Measurements from ENCODE around the gene ZNF326. TPM values are rescaled to one million over a fixed set of nuclear protein-coding genes. Genes with fewer than 3 reads are reported as not detected.

Gene ZNF326
- total RNA-seq, 2 experiments from 2014 or later, result 14.9 to 15.5 TPM

- DNase-seq, result no peak
- Mint-ChIP-seq H3K36me3 (ENCODE audit: low read depth) (no peaks in the 10 kb centered on the region), H3K4me3 (no peak overlapping the region), H3K4me1 (peaks cover 35% of the 10 kb centered on the region), H3K27me3 (no peaks in the 10 kb centered on the region), H3K27ac (no peak overlapping the region), H3K9me3 (no peaks in the 10 kb centered on the region)
- CTCF ChIA-PET, result interaction anchor here (0.7 kb wide), 1 partner anchor 74 kb away, joined by 3 read pairs; no protein-coding TSS in a partner anchor
- POLR2A ChIA-PET, result no interaction called here
Observed at GRCh38 chr1:89955311-89956205, 39.4 kb upstream of the ZNF326 start.

- peaks cover 35% of the 10 kb centered on the region for H3K4me1 Mint-ChIP-seq
- no peaks in the 10 kb centered on the region for H3K27me3 Mint-ChIP-seq
- H3K4me3 Mint-ChIP-seq, result no peak overlapping the region
- no peaks in the 10 kb centered on the region for H3K9me3 Mint-ChIP-seq
- peak overlapping the region; percentile 28 for H3K27ac Mint-ChIP-seq
- ChIA-PET CTCF (interaction anchor here (0.8 to 1.1 kb wide), 2 partner anchors 12 to 113 kb away, joined by 3 read pairs; no protein-coding TSS in a partner anchor), POLR2A (interaction anchor here (1.0 kb wide), 2 partner anchors 113 to 114 kb away, joined by 3 to 4 read pairs; no protein-coding TSS in a partner anchor)
- peak; percentile 49 for DNase-seq
- no peaks in the 10 kb centered on the region for H3K36me3 Mint-ChIP-seq (ENCODE audit: low read depth)
Observed at GRCh38 chr1:89957107-89957506, 37.8 kb upstream of the ZNF326 start.

GRCh38 chr1:89958851-89959654 is 35.9 kb upstream of the ZNF326 start:
- CTCF ChIA-PET, result interaction anchor here (0.5 to 1.0 kb wide), 2 partner anchors 116 to 173 kb away, joined by 3 to 4 read pairs; no protein-coding TSS in a partner anchor
- no peak overlapping the region for H3K4me3 Mint-ChIP-seq
- POLR2A ChIA-PET, result no interaction called here
- no peaks in the 10 kb centered on the region for H3K36me3 Mint-ChIP-seq (ENCODE audit: low read depth)
- no peaks in the 10 kb centered on the region for H3K9me3 Mint-ChIP-seq
- no peak for DNase-seq
- peaks cover 3% of the 10 kb centered on the region for H3K27me3 Mint-ChIP-seq
- H3K27ac Mint-ChIP-seq, result no peak overlapping the region
- peaks cover 21% of the 10 kb centered on the region for H3K4me1 Mint-ChIP-seq

GRCh38 chr1:89959719-89960118 is 35.2 kb upstream of the ZNF326 start:
- H3K9me3 Mint-ChIP-seq, result no peaks in the 10 kb centered on the region
- peaks cover 6% of the 10 kb centered on the region for H3K27me3 Mint-ChIP-seq
- H3K4me1 Mint-ChIP-seq, result peaks cover 17% of the 10 kb centered on the region
- H3K4me3 Mint-ChIP-seq, result no peak overlapping the region
- ChIA-PET CTCF (interaction anchor here (0.5 to 1.1 kb wide), 3 partner anchors 116 to 173 kb away, joined by 3 to 4 read pairs (median 3); no protein-coding TSS in a partner anchor), POLR2A (no interaction called here)
- no peak for DNase-seq
- H3K36me3 Mint-ChIP-seq (ENCODE audit: low read depth), result no peaks in the 10 kb centered on the region
- H3K27ac Mint-ChIP-seq, result no peak overlapping the region

GRCh38 chr1:89962024-89962741 is 32.7 kb upstream of the ZNF326 start:
- H3K4me1 Mint-ChIP-seq, result peaks cover 11% of the 10 kb centered on the region
- ChIA-PET CTCF (no interaction called here), POLR2A (interaction anchor here (0.9 kb wide), 1 partner anchor 119 kb away, joined by 3 read pairs; no protein-coding TSS in a partner anchor)
- no peak overlapping the region for H3K27ac Mint-ChIP-seq
- no peak for DNase-seq
- no peak overlapping the region for H3K4me3 Mint-ChIP-seq
- H3K27me3 Mint-ChIP-seq, result peaks cover 14% of the 10 kb centered on the region
- no peaks in the 10 kb centered on the region for H3K9me3 Mint-ChIP-seq
- no peaks in the 10 kb centered on the region for H3K36me3 Mint-ChIP-seq (ENCODE audit: low read depth)

GRCh38 chr1:89962742-89963075 is 32.2 kb upstream of the ZNF326 start:
- Mint-ChIP-seq H3K27ac (no peak overlapping the region), H3K4me1 (peaks cover 7% of the 10 kb centered on the region), H3K9me3 (no peaks in the 10 kb centered on the region), H3K4me3 (no peak overlapping the region), H3K36me3 (ENCODE audit: low read depth) (no peaks in the 10 kb centered on the region), H3K27me3 (peaks cover 15% of the 10 kb centered on the region)
- ChIA-PET POLR2A (no interaction called here), CTCF (no interaction called here)
- DNase-seq, result no peak

- Mint-ChIP-seq H3K9me3 (no peaks in the 10 kb centered on the region), H3K36me3 (ENCODE audit: low read depth) (no peaks in the 10 kb centered on the region), H3K27me3 (peaks cover 15% of the 10 kb centered on the region), H3K27ac (no peak overlapping the region), H3K4me1 (no peaks in the 10 kb centered on the region), H3K4me3 (no peak overlapping the region)
- ChIA-PET POLR2A (no interaction called here), CTCF (no interaction called here)
- no peak for DNase-seq
Observed at GRCh38 chr1:89965193-89965768, 29.6 kb upstream of the ZNF326 start.

GRCh38 chr1:89966656-89967055 is 28.3 kb upstream of the ZNF326 start:
- CTCF ChIA-PET, result no interaction called here
- POLR2A ChIA-PET, result no interaction called here
- no peak overlapping the region for H3K4me3 Mint-ChIP-seq
- H3K9me3 Mint-ChIP-seq, result no peaks in the 10 kb centered on the region
- DNase-seq, result no peak
- no peaks in the 10 kb centered on the region for H3K4me1 Mint-ChIP-seq
- H3K27ac Mint-ChIP-seq, result no peak overlapping the region
- no peaks in the 10 kb centered on the region for H3K36me3 Mint-ChIP-seq (ENCODE audit: low read depth)
- peaks cover 15% of the 10 kb centered on the region for H3K27me3 Mint-ChIP-seq

GRCh38 chr1:89971600-89971999 is 23.3 kb upstream of the ZNF326 start:
- no peak for DNase-seq
- H3K36me3 Mint-ChIP-seq (ENCODE audit: low read depth), result no peaks in the 10 kb centered on the region
- CTCF ChIA-PET, result interaction anchor here (0.7 to 1.1 kb wide), 2 partner anchors 18 to 190 kb away, joined by 3 to 4 read pairs; no protein-coding TSS in a partner anchor
- POLR2A ChIA-PET, result interaction anchor here (1.3 kb wide), 1 partner anchor 128 kb away, joined by 3 read pairs; no protein-coding TSS in a partner anchor
- peaks cover 5% of the 10 kb centered on the region for H3K27me3 Mint-ChIP-seq
- no peaks in the 10 kb centered on the region for H3K9me3 Mint-ChIP-seq
- H3K4me1 Mint-ChIP-seq, result peaks cover 11% of the 10 kb centered on the region
- no peak overlapping the region for H3K4me3 Mint-ChIP-seq
- no peak overlapping the region for H3K27ac Mint-ChIP-seq

- ChIA-PET POLR2A (interaction anchor here (1.3 kb wide), 1 partner anchor 129 kb away, joined by 3 read pairs; no protein-coding TSS in a partner anchor), CTCF (interaction anchor here (0.7 to 1.1 kb wide), 2 partner anchors 17 to 190 kb away, joined by 3 to 4 read pairs; no protein-coding TSS in a partner anchor)
- Mint-ChIP-seq H3K9me3 (no peaks in the 10 kb centered on the region), H3K4me3 (no peak overlapping the region), H3K27me3 (peaks cover 4% of the 10 kb centered on the region), H3K27ac (no peak overlapping the region), H3K4me1 (peaks cover 11% of the 10 kb centered on the region), H3K36me3 (ENCODE audit: low read depth) (no peaks in the 10 kb centered on the region)
- no peak for DNase-seq
Observed at GRCh38 chr1:89972024-89972423, 22.9 kb upstream of the ZNF326 start.

- POLR2A ChIA-PET, result no interaction called here
- Mint-ChIP-seq H3K27ac (no peak overlapping the region), H3K4me1 (peaks cover 11% of the 10 kb centered on the region)
Observed at GRCh38 chr1:89973471-89974127, 21.3 kb upstream of the ZNF326 start.

GRCh38 chr1:89974256-89974655 is 20.7 kb upstream of the ZNF326 start:
- H3K27ac Mint-ChIP-seq, result no peak overlapping the region
- no peaks in the 10 kb centered on the region for H3K36me3 Mint-ChIP-seq (ENCODE audit: low read depth)
- peaks cover 11% of the 10 kb centered on the region for H3K4me1 Mint-ChIP-seq
- ChIA-PET POLR2A (no interaction called here), CTCF (no interaction called here)
- DNase-seq, result no peak
- H3K27me3 Mint-ChIP-seq, result peaks cover 1% of the 10 kb centered on the region
- no peaks in the 10 kb centered on the region for H3K9me3 Mint-ChIP-seq
- no peak overlapping the region for H3K4me3 Mint-ChIP-seq

More at GRCh38 chr1:89973471-89974127, 21.3 kb upstream of the ZNF326 start:
- Mint-ChIP-seq H3K36me3 (ENCODE audit: low read depth) (no peaks in the 10 kb centered on the region), H3K27me3 (peaks cover 1% of the 10 kb centered on the region), H3K9me3 (no peaks in the 10 kb centered on the region), H3K4me3 (no peak overlapping the region)
- DNase-seq, result no peak
- CTCF ChIA-PET, result no interaction called here

Measured in activated CD4-positive, alpha-beta memory T cell treated with anti-CD3 and anti-CD28 coated beads, Interleukin-2, amount 10 ng/mL, durations not matched to agents 7 days and 5 days (primary cell).